Effector CD8-positive, alpha-beta T cell (primary cell): ENCODE data around the gene PDE4D.

Source experiments
- DNase-seq: peaks from one replicate; lab custom pipeline; 2025; lab: John Stamatoyannopoulos, UW
- total RNA-seq, 4 experiments: gene quantifications; one replicate each; lab custom pipeline; 2026; lab: John Stamatoyannopoulos, UW

PDE4D gene
- total RNA-seq = 221 to 512 (median 399) reads per million in 4 experiments

DNA sequence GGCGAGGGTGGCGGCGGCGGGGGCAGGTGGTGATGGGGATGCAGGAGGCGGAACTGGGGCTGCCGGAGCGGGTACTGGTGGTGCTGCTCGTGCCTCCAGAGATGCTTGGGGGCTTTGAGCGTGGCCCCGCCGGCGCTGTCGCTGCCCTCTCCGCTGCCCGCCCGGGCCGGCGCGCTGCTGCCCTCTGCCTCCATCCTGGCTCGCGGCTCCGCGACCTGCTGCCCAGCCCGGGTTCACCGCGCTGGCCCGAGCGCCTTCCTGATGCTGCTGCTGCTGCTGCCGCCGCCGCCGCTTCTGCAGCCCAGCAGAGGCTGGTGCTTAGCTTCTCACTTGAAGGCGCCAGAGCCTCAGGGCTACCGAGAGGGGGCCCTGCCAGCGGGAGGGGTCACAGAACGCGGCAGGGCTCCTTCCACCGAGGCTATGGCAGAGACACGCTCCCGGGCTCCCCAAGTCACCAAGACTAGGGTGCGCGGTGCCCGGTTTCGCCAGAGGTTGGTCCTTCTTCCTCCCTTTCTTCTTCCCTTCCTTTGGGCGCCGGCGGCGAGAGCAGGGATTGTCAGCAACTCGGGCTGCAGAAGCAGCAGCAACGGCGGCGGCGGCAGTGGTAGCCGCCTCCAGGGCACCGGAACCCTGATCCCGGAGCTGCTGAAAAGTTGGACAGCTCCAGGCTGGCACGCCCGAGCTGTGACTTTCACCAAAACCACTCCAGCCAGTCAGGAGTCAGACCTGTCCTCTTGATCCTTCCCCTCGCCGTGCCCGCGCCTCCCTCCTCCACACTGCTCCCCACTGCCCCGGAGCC, at the start of gene PDE4D:
Gene PDE4D (minus strand): TSS at position 298 of the 799 bp plus-strand sequence.
- no peak for DNase-seq

- no peak for DNase-seq
Observed at GRCh38 chr5:59937633-59938032, 44.1 kb upstream of the PDE4D start.

DNA sequence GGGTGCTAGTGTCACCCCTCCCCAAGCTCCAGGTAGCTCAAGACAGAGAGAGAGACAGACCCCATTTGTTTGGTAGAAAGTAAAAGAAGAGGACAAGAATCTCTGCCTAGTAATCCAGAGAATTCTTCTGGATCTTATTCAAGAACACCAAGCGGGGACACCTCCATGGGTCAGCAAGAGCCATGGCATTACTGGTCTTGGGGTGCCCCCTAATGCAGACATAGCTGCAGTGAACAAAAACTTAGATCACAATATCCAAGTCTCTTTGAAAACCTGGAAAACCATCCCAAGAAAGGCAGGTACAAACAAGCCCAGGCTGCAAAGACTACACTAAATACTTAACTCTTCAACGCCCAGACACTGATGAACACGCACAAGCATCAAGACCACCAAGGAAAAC, 29.9 kb upstream of the PDE4D start:
- DNase-seq = no peak

- no peak for DNase-seq
Observed at GRCh38 chr5:59922220-59922619, 28.7 kb upstream of the PDE4D start.

- no peak for DNase-seq
Observed at GRCh38 chr5:59921816-59922215, 28.3 kb upstream of the PDE4D start.

GRCh38 chr5:59919484-59919883, 26.0 kb upstream of the PDE4D start:
- DNase-seq = no peak

GRCh38 chr5:59917121-59917520, 23.6 kb upstream of the PDE4D start:
- no peak for DNase-seq

- no peak for DNase-seq
Observed at GRCh38 chr5:59905188-59905587, 11.7 kb upstream of the PDE4D start.

DNA sequence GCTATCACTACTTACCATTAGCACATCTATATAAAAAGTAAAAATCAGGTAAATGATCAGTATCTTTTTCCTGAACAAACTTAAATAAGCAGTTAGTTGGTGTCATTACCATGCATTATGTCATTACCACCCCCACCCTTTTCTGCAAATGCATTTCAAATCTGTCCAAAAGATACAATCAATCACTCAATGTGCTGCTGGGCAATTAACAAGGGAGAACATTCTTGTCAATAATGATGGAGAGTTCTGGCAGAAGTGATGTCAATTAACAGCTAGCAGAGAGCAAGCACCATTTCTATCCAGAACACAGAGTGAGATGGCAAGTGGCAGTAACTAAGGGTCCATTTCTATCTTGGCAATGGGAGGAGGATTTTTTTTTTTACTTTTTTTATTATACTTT, 3.5 kb upstream of the PDE4D start:
- no peak for DNase-seq

DNA sequence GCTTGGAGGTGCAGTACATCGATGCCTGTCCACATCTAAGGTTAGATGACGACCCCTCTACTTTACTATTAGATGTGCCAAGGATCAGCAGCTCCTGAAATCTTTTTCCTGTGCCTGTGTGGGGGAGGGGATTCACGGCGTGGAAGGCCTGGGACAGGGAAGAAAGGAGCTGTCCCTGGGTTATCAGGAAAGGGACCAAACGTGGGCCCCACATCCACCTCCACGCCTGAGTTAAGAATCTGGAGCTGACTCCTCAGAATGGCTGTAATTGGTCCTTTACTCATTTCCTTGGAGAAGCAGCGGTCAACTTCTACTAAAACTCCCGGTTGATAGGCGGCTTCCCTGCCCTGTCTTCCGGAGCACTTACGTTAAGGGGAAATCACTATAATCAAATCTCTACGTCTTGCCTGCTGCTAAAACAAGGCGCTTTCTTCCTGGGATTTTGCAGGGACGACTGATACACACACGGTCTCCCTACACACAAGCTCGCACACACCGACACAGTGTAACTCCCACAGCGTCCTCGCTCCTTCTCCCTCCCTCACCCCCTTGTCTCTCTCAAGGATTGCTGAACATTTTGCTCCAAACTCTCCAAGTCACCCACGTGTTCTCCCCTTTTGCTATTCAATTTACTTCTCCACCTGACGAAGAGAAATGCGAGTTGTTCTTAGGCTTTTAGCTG, 1.4 kb downstream of the PDE4D start:
- no peak for DNase-seq

GRCh38 chr5:59887274-59887673, 6.3 kb downstream of the PDE4D start:
- DNase-seq = no peak

DNA sequence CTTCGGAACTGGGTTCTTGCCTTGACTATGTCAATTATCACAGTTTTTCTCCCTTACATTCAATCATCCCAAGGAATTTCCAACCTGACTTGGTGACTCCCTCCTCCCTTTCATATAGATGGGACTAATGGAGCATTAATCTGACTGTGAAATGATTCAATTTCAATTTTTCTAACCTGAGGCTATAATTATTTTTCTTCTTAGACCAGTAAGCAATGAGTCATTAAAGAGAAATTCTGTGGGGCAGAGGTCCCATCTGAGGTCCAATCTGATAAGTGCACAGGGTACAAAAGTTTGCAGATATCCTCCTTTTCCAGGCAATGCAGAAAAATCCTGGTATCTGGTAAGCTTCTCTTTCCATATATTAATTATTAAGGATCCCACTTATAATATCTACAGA, 18.9 kb downstream of the PDE4D start:
- DNase-seq = no peak

DNA sequence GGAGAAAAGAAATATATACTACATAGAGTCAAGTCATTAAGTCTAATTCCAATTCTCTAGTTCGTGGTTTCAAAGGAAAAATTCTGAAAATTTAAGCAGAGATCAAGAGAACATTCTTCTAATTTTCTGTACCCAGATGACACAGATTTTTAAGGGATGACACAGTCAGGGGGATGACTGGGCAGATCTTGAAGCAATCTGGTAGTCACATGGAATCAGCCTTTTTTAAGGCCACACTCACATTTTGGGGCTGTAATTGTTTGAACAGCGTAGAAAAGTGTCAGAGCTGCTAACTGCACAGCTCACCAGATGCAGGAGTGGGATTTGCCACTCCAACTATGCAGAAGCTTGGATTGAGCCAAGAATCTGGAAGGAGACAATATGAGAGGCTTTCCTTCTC, 20.4 kb downstream of the PDE4D start:
- no peak for DNase-seq

DNA sequence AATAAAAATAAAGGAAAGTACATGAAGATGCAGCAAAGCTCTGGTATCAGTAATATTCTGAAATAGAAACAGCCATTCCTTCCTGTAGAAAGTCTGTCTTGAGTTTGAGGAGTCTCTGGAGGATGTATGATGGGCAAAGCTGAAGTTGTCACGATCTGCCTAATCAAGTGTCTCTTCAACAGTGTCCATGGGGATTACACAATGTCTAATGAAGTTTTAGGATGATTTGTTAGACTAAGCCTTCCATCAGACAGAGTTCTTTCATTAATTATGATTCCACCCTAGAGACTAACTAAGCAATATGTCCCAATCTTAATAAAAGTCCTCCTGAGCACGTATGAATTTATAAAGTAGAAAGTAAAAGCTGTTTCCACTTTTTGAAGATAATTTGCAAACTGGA, 26.9 kb downstream of the PDE4D start:
- no peak for DNase-seq

- DNase-seq = no peak
Observed at GRCh38 chr5:59864718-59865117, 28.8 kb downstream of the PDE4D start.

- no peak for DNase-seq
Observed at GRCh38 chr5:59863777-59864176, 29.7 kb downstream of the PDE4D start.

DNA sequence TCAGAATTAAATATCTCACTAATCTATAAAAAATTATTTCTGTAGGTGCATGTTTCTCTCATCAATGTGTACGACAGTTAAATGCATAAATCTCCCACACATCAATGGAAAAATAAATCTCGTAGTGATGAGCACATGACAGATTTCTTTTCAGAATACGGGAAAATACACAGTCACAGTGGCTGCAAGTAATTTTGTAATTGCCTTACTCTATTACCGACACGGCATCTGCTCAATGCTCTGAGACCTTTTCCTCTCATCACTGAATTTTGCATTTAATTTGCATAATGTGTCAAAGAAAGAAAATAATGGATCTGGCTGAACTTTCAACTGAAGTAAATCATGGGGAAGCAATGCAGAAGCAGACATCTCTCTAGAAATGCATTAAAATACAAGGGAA, 37.2 kb downstream of the PDE4D start:
- DNase-seq = no peak

DNA sequence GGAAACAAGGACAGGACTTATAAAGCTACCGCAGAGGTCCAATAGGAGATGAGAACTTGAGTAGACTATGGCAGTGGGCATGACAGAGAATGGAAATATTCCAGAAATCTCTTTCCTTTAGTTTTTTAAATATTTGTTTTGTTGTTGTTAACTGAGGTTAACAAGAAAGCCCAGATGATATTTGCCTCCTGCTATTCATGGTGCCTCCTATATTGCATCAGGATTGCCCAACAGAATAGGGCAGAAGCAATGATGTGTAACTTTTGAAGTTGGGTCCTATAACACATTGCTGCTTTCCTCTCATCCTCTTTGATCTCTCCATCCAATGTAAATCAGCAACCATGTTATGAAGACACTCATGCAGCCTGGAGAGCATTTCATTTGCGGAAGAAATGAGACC, 42.8 kb downstream of the PDE4D start:
- no peak for DNase-seq

- no peak for DNase-seq
Observed at GRCh38 chr5:59847586-59847985, 45.9 kb downstream of the PDE4D start.

DNA sequence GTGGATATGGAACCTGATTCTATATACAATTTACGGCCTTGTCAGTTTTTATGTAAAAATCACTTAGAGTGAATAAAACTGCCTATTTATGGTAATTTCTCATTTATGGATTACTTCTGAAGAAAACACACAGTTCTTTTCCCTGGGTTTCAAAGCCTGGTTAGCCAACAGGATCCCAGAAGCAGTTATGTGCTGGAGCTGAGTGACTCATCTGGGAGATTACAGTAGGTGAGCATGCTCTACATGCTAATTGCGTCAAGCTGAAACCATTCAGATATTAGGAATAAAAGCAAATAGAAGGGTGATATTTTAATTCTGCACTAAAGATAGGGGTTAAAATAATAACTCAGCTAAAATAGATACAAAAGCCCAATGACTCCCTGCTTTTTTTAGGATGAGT, 47.8 kb downstream of the PDE4D start:
- DNase-seq = no peak

GRCh38 chr5:59843511-59844213, 49.9 kb downstream of the PDE4D start:
- no peak for DNase-seq

- no peak for DNase-seq
Observed at GRCh38 chr5:59842999-59843398, 50.5 kb downstream of the PDE4D start.

DNA sequence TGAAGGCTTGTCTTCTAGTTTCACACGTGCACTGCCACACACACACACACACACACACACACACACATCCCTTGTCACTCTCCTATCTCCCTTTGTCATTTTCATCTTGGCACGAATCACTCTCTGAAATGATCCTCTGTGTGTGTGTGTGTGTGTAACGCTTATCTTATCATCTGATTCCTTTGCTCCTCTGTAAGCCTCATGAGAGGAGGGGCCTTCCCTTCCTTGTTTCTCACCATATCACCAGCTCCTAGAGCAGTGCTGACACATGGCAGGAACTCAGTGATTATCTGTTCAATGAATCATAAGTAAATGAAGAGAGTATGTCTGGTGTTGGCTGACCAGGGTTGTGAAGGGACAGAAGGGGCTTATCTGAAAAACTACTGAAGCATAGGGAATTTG, 53.3 kb downstream of the PDE4D start:
- DNase-seq = no peak
